T47D (cell line): Measurements from ENCODE around the gene MSMB.
"Not testable (repeated sequence)": the region's sequence is repeated elsewhere in the genome, so short reads cannot be mapped to it uniquely, and the experiment has no call there.

Source experiments
- DNase-seq, 2 experiments: peaks; one replicate each; pipeline versions ENCODE4 v3.0.0 to v3.0.0-alpha.2; 2011 to 2012; ENCODE audit warnings: low read depth in 1 of 2, low spot score in 1 of 2
- JUND ChIP-seq: IDR thresholded peaks from 2 replicates; pipeline ENCODE4 v1.6.1; 2012; ENCODE audit warnings: low read depth
- in situ Hi-C: cut with HindIII; loops from 2 replicates; pipeline ENCODE4 v1.10.0; 2016; ENCODE audit warnings: low sequenced_read_pairs, low pct_unique_long_range_greater_than_20kb

The MSMB gene

GRCh38 chr10:46004963-46005362, 41.1 kb downstream of the MSMB start:
- in situ Hi-C loops: no loop called here
- DNase-seq: no peak
- TF ChIP-seq JUND: no peak

DNA sequence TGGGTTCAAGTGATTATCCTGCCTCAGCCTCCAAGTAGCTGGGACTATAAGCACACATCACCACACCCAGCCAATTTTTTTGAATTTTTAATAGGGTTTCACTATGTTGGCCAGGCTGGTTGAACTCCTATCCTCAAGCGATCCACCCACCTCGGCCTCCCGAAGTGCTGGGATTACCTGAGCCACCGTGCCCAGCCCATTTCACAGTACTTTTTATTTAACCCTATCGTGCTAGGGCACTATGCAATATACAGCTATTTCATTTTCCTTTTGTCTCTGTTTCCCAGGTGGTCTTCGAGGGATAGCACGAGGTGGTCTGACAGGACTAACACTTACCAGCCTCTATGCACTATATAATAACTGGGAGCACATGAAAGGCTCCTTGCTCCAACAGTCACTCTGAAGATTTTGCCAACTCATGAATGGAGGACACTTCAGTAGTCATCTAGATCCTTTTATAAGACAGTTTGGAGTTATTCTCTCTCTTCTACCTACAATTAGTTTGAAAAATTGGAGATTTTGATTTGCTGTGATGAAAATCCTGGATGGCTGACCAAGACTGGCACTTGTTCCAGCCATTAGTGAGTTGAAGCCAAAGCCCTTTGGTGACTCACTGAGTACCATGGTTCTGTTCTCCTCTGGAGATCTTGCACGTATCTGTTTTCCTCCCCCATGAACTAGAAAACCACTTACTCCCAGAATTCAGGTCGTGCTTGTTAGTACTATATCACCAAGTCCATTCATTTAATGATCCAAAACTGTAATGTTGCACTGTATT, 43.0 kb downstream of the MSMB start:
- no peak for TF ChIP-seq JUND
- in situ Hi-C loops: no loop called here
- no peak for DNase-seq

GRCh38 chr10:46002189-46002687, 43.8 kb downstream of the MSMB start:
- in situ Hi-C loops, DNase-seq: not testable (repeated sequence)

- no peak for TF ChIP-seq JUND
- in situ Hi-C loops: no loop called here
- DNase-seq: no peak
Observed at GRCh38 chr10:46001187-46001756, 44.8 kb downstream of the MSMB start.

DNA sequence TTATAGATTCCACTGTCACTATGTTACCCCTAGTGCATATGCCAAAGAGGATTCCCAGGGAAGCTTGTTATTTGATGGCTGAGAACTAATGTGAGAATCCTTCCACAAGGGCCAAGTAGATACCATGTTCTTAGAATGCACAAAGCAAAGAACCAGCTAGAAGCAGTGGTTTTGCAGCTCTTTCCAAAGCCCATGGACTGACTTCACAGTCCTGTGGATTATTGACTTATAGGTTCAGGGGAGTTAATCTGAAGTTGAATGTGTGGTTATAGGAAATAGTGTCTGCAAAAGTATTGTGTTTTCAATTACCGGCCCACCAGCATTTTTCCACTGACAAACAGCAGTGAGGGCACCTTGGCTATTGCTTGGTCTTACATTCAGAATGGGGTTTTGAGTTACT, 45.5 kb downstream of the MSMB start:
- no peak for TF ChIP-seq JUND
- DNase-seq: no peak
- in situ Hi-C loops: no loop called here

DNA sequence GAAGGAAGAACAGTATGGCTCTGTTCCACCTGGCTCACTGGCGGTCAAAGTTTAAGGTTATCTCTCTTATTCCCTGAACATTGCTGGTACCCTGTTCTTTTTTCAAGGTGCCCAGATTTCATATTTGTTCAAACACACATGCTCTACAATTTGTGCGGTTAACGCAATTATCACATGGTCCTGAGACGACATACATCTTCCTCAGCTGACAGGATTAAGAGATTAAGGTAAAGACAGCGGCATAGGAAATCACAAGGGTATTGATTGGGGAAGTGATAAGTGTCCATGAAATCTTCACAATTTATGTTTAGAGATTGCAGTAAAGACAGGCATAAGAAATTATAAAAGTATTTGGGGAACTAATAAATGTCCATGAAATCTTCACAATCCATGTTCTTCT, 46.1 kb downstream of the MSMB start:
- DNase-seq, in situ Hi-C loops: not testable (repeated sequence)

DNA sequence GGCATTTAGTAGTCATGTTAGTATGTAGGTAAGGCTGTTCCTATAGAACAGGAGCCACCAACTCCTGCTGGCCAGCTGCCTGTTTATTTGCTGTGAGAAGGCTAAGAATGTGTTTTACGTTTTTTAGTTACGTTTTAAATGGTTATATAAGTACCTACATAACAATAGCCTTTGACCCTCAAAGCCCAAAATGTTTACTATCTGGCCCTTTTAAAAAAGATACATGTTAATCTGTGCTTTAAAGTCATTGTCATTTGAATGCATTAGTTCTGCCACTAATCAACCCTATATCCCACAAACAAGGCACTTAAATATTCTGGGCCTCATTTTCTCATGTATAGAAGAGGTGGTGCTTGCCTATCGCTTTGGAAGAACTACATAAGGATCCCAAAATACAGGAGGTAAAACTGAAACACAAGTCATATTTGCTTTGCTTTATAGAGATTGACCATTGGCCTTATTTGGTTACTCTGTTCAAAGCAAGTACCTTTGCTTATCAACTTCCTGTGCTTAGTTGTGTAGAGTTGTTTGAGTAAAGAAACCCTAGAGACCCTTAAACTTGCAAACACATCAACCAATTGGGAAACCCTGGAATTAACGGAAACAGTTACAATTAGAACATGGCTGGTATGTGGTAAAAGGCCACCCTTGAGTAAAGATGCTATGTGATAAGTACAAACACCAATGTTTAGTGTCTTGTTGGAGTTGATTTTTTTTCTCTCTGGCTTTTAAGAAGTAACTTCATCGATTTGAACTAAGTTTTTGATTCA, 47.9 kb downstream of the MSMB start:
- TF ChIP-seq JUND: no peak
- in situ Hi-C loops: no loop called here
- DNase-seq: no peak

GRCh38 chr10:45997557-45997956, 48.5 kb downstream of the MSMB start:
- no peak for TF ChIP-seq JUND
- in situ Hi-C loops: no loop called here
- no peak for DNase-seq

DNA sequence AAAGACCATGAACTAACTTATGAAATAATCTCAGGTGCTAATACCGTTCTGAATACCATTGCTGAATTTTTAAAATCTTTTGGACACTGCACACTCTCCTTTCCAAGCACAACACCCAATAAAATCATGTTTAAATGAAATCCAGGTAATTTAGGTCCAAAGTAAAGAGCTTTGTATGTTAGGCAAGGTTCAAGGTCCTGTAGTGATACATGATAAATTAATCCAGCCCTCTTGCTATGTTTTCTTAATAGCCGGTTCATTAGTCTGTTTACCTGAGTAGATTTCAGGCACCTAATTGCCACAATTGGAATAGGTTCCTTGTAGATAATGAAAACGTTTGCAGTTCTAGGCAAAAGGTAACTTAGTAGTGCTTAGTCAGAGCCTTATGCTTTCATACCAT, 60.5 kb downstream of the MSMB start:
- DNase-seq, in situ Hi-C loops: not testable (repeated sequence)

DNA sequence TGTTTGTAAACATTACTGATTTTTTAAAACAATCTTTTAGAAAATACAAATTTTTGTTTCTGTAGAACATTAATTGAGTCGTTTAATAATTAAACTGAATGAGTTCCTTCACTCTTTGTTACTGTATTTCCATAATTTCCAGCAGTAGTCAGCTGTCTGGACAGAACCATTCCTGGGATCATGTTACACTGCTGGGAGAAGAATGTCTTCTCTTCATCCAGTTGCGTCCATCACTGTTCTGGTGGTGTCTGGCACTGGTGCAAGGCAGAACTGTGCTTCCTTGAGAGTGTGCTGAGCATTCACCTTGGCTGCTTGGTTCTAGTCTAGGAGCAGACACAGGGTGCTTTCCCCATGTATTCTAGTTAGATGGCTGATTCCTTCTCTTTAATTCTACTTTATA, 61.6 kb downstream of the MSMB start:
- in situ Hi-C loops, DNase-seq: not testable (repeated sequence)

GRCh38 chr10:45983538-45984186, 62.4 kb downstream of the MSMB start:
- in situ Hi-C loops: not testable (repeated sequence)
- peak in 1 of 2 experiments; percentile 76 for DNase-seq
